Kidney (tissue), 14 donors: Measurements from ENCODE around the gene TPT1. TPM values are rescaled to one million over a fixed set of nuclear protein-coding genes. Genes with fewer than 3 reads are reported as not detected.
"Not testable (repeated sequence)": the region's sequence is repeated elsewhere in the genome, so short reads cannot be mapped to it uniquely, and the experiment has no call there.

Source experiments
- DNase-seq, 5 donors: peaks; one replicate each; pipeline ENCODE4 v3.0.0-alpha.2; 2013 to 2020
- FAIRE-seq: peaks from 2 replicates; lab custom pipeline; 2012; peaks lifted over from hg19 to GRCh38; lab: Jason Lieb, UNC
- H3K27ac ChIP-seq, 2 donors: one replicate each; pipeline ENCODE4 v1.7.0; 2013; ENCODE audit warnings: low read depth in 2 of 2, low read length in 2 of 2, inconsistent platforms in 1 of 2
- H3K27me3 ChIP-seq: one replicate; pipeline ENCODE4 v1.7.1; 2013; ENCODE audit warnings: low read length, inconsistent platforms; ENCODE audit not compliant: control insufficient read depth, insufficient read depth
- H3K36me3 ChIP-seq, 3 donors: one replicate each; pipeline versions ENCODE4 v1.7.0 to v1.7.1; 2013; ENCODE audit warnings: low read length in 3 of 3, control low read depth in 1 of 3, inconsistent platforms in 1 of 3; ENCODE audit not compliant: insufficient read depth in 3 of 3, control insufficient read depth in 2 of 3
- H3K4me1 ChIP-seq, 3 donors: one replicate each; pipeline versions ENCODE4 v1.7.0 to v1.7.1; 2013; ENCODE audit warnings: low read length in 3 of 3, inconsistent platforms in 1 of 3, low read depth in 1 of 3; ENCODE audit not compliant: control insufficient read depth in 2 of 3, insufficient read depth in 2 of 3
- H3K4me3 ChIP-seq, 3 donors: one replicate each; pipeline versions ENCODE4 v1.7.0 to v1.8.1; 2013; ENCODE audit warnings: low read length in 3 of 3, control low read depth in 1 of 3, inconsistent platforms in 1 of 3
- H3K9ac ChIP-seq, 3 donors: one replicate each; pipeline versions ENCODE4 v1.7.0 to v1.7.1; 2013; ENCODE audit warnings: low read length in 3 of 3, control low read depth in 1 of 3, inconsistent platforms in 1 of 3
- H3K9me3 ChIP-seq, 3 donors: one replicate each; pipeline versions ENCODE4 v1.7.0 to v1.7.1; 2013; ENCODE audit warnings: low read length in 3 of 3, control low read depth in 1 of 3, inconsistent platforms in 1 of 3; ENCODE audit not compliant: control insufficient read depth in 2 of 3, insufficient read depth in 1 of 3
- intact Hi-C: fragments of 100-400 bp; cut with DNase I; formaldehyde crosslinking; loops from one replicate; pipeline ENCODE4 v1.11.1; 2022
- polyA plus RNA-seq: library from polyadenylated mRNA; stranded (reverse); fragments of 350-450 nt; fragmentation: Illumina TruSeq; extraction: RNeasy Lipid Tissue Mini Kit (QIAGEN cat#74804); gene quantifications from one replicate; pipeline ENCODE4 v1.2.3, GENCODE V29; 2014; ENCODE audit warnings: low read depth, low replicate concordance; ENCODE audit not compliant: insufficient read depth
- total RNA-seq: library from RNA; stranded (reverse); fragmentation: NEBNext Ultra II Directional; extraction: Animal tissue kit (Norgen Biotek cat#: 25700); gene quantifications from one replicate; pipeline ENCODE4 v1.2.1, GENCODE V29; 2021
- TF ChIP-seq, protein P1 (sequence below): IDR thresholded peaks from 3 replicates; pipeline ENCODE4 v1.5.1; 2012; ENCODE audit warnings: mild to moderate bottlenecking, moderate library complexity, borderline replicate concordance; ENCODE audit not compliant: insufficient read depth; ENCODE audit errors: extremely low read depth
- donor health status: control.
- donor health status: control.
- donor health status: control.
- donor health status: control.
- donor health status: control.
- donor health status: DM: yes; HTN: yes; CAD: no.
- donor health status: Normal renal cell carcinoma (clear cell type).

Gene TPT1
- total and polyA plus RNA-seq, 2 donors from 2014 or later = 4,291 to 6,901 TPM

DNA sequence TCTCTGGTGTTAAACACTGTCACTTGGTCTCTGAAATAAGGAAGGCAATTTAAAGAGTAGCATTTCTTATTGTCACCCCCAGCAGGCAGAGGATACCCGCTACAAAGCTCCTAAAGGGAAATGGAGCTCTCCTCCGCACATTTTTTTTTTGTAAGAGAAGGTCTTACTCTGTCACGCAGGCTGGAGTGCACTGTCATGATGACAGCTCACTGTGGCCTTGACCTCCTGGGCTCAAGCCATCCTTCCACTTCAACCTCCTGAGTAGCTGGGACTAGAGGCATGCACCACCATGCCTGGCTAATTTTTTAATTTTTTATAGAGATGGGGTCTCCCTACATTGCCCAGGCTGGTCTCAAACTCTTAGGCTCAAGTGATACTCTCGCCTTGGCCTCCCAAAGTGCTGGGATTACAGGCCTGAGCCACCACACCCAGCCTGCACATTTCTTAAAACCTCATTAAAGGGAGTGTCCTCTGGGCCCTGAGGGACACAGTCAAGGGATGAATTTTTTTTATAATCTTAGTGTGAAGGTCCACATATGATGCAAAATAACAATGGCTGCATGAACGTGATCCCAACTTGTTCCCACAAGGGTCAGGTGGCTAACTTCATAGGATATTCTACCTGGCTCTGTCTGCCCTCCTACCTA is 45.0 kb upstream of the TPT1 start:
- Histone ChIP-seq H3K4me1 (no peaks in the 10 kb centered on the region), H3K27ac (no peak overlapping the region), H3K9ac (no peak overlapping the region), H3K9me3 (no peaks in the 10 kb centered on the region), H3K36me3 (peaks cover 0 to 7% (median 0%) of the 10 kb centered on the region in 3 donors), H3K27me3 (no peaks in the 10 kb centered on the region), H3K4me3 (no peak overlapping the region)
- intact Hi-C loops = no loop called here
- TF ChIP-seq, protein P1, sequence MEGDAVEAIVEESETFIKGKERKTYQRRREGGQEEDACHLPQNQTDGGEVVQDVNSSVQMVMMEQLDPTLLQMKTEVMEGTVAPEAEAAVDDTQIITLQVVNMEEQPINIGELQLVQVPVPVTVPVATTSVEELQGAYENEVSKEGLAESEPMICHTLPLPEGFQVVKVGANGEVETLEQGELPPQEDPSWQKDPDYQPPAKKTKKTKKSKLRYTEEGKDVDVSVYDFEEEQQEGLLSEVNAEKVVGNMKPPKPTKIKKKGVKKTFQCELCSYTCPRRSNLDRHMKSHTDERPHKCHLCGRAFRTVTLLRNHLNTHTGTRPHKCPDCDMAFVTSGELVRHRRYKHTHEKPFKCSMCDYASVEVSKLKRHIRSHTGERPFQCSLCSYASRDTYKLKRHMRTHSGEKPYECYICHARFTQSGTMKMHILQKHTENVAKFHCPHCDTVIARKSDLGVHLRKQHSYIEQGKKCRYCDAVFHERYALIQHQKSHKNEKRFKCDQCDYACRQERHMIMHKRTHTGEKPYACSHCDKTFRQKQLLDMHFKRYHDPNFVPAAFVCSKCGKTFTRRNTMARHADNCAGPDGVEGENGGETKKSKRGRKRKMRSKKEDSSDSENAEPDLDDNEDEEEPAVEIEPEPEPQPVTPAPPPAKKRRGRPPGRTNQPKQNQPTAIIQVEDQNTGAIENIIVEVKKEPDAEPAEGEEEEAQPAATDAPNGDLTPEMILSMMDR = no peak
- FAIRE-seq = no peak
- no peak for DNase-seq

DNA sequence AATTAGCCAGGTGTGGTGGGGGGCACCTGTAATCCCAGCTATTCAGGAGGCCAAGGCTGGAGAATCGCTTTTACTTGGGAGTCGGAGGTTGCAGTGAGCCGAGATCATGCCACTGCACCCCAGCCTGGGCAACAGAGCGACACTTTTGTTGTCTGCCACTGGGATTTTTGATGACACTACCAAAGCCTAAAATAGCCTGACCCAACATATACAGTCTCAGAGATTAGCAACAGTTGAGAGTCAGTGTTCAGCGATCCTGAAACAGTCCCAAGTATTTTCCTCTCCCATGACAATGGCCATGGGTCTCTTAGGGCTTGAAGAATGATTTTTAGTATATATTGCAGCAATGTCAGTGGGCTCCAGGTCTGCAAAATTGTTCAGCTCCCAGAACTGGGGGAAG is 44.3 kb upstream of the TPT1 start:
- intact Hi-C loops = no loop called here
- H3K36me3 ChIP-seq = peaks cover 0 to 7% (median 0%) of the 10 kb centered on the region in 3 donors
- FAIRE-seq (no peak), DNase-seq (no peak)
- no peaks in the 10 kb centered on the region for H3K27me3 ChIP-seq
- no peak overlapping the region for H3K4me3 ChIP-seq
- TF ChIP-seq, protein P1 = no peak
- H3K27ac ChIP-seq = no peak overlapping the region
- H3K4me1 ChIP-seq = no peaks in the 10 kb centered on the region
- no peak overlapping the region for H3K9ac ChIP-seq
- no peaks in the 10 kb centered on the region for H3K9me3 ChIP-seq

DNA sequence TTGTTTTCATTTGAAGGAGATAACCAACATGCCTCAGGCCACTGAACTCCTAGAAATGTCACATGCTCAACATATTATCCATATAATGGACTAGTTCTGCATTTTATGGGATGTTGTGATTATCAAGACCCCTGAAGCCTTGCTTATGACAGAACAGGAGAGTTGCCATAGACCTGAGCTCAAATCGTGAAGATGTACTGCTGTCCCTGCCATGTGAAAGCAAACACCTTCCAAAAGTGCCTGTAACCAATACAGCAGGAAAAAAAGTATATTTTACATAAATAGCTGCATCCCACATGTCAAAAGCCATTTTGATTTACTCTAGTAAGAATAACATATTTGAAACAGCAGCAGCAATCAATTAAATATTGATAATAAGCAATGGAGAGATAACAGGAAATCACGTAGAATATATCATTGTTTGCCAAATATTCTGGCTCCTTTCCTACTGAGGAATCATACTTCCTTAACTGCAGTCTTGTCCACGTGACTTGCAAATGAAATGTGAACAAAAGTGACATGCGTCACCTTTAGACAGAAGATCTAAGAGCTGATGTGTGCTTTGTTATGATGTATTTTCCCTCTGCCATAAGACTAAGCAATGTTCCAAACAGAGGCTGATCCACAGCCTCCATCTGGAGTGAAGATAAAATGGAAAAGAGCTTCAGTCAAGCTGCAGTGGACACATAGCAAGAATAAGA is 43.6 kb upstream of the TPT1 start:
- Histone ChIP-seq H3K27me3 (no peaks in the 10 kb centered on the region), H3K27ac (no peak overlapping the region), H3K9ac (no peak overlapping the region), H3K36me3 (peaks cover 0 to 7% (median 0%) of the 10 kb centered on the region in 3 donors), H3K9me3 (no peaks in the 10 kb centered on the region), H3K4me3 (no peak overlapping the region), H3K4me1 (no peaks in the 10 kb centered on the region)
- TF ChIP-seq, protein P1 = no peak
- intact Hi-C loops = no loop called here
- FAIRE-seq (no peak), DNase-seq (no peak)

DNA sequence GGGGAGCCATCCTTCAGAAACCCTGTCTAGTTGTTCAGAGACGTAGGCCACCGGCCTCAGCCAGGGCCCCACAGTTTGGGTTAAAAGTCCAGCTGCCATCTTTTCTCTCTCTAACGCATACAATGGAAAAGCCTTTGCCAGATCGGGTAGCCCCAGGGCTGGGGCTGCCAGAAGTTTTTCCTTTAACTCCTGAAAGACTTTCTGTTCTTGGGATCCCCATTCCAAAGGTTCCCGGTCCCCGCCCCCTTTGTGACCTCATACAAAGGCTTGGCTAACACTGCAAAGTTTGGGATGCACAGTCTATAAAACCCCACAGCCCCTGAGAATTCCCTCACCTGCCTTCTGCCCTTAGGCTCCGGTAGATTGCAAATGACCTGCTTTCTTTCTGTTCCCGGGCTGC is 41.8 kb upstream of the TPT1 start:
- intact Hi-C loops, H3K27ac ChIP-seq: not testable (repeated sequence)

More for the DNA sequence above, 41.8 kb upstream of the TPT1 start:
- not testable (repeated sequence) for H3K27me3 ChIP-seq, FAIRE-seq, H3K4me1 ChIP-seq, H3K9me3 ChIP-seq, DNase-seq, H3K4me3 ChIP-seq, H3K9ac ChIP-seq, H3K36me3 ChIP-seq
